Suprapubic skin (tissue), 4 donors: ENCODE measurements around the gene TASP1. TPM values are rescaled to one million over a fixed set of nuclear protein-coding genes. Genes with fewer than 3 reads are reported as not detected.

Experiments
- DNase-seq, 2 donors: peaks; one replicate each; pipeline ENCODE4 v3.0.0-alpha.2; 2019; ENCODE audit warnings: low spot score in 2 of 2
- H3K27ac ChIP-seq: fragments of 200-600 bp; sonication (generic); one replicate; pipeline ENCODE4 v1.5.1; 2019
- H3K27me3 ChIP-seq: fragments of 200-600 bp; sonication (generic); one replicate; pipeline ENCODE4 v1.5.1; 2019
- H3K36me3 ChIP-seq: fragments of 200-600 bp; sonication (generic); one replicate; pipeline ENCODE4 v1.5.1; 2019
- H3K4me1 ChIP-seq: fragments of 200-600 bp; sonication (generic); one replicate; pipeline ENCODE4 v1.5.1; 2019
- H3K4me3 ChIP-seq: fragments of 200-600 bp; sonication (generic); one replicate; pipeline ENCODE4 v1.5.1; 2019; ENCODE audit warnings: mild to moderate bottlenecking
- H3K9me3 ChIP-seq: fragments of 200-600 bp; sonication (generic); one replicate; pipeline ENCODE4 v1.5.1; 2019
- CTCF ChIP-seq, 2 donors: fragments of 200-600 bp in 1 of 2; fragments of 450-650 bp in 1 of 2; sonication (generic) in 1 of 2; IDR thresholded peaks; one replicate each; pipeline ENCODE4 v1.5.1; 2016 to 2019; ENCODE audit warnings: antibody characterized with exemption in 2 of 2, mild to moderate bottlenecking in 1 of 2, moderate library complexity in 1 of 2
- EP300 ChIP-seq: sonication (generic); formaldehyde crosslinking; IDR thresholded peaks from one replicate; pipeline ENCODE4 v1.6.1; 2017; ENCODE audit warnings: antibody characterized with exemption
- POLR2A ChIP-seq, 2 donors: fragments of 450-650 bp; IDR thresholded peaks; one replicate each; pipeline ENCODE4 v1.6.1; 2017; ENCODE audit warnings: antibody characterized with exemption in 2 of 2, mild to moderate bottlenecking in 2 of 2, moderate library complexity in 2 of 2
- POLR2AphosphoS5 ChIP-seq, 3 donors: sonication (generic); formaldehyde crosslinking; IDR thresholded peaks; one replicate each; pipeline ENCODE4 v1.6.1; 2017; ENCODE audit warnings: antibody characterized with exemption in 3 of 3
- WGBS: methylation state at CpG from one replicate; pipeline ENCODE4 v1.1.5; 2018; 5-methylcytosine and 5-hydroxymethylcytosine counted together
- total RNA-seq, 4 donors: library from RNA; depleted of rRNA; stranded (reverse); fragments of >200 nt; gene quantifications; one replicate each; pipeline ENCODE4 v1.1.0, GENCODE V29; 2016

TASP1 gene
- total RNA-seq, 4 donors from 2014 or later = 8.2 to 25.6 (median 9.9) TPM

- no peak overlapping the region for H3K4me3 ChIP-seq
- H3K36me3 ChIP-seq = no peaks in the 10 kb centered on the region
- no peaks in the 10 kb centered on the region for H3K27me3 ChIP-seq
- TF ChIP-seq EP300 = no peak
- no peak for TF ChIP-seq POLR2A (IDR thresholded peaks at IDR 0.05)
- TF ChIP-seq CTCF (IDR thresholded peaks at IDR 0.05) = no peak
- TF ChIP-seq POLR2AphosphoS5 (IDR thresholded peaks at IDR 0.05) = no peak
- no peak for DNase-seq
- H3K27ac ChIP-seq = peak overlapping the region; percentile 77
- H3K4me1 ChIP-seq = peaks cover 16% of the 10 kb centered on the region
- H3K9me3 ChIP-seq = no peaks in the 10 kb centered on the region
Measured at GRCh38 chr20:13356591-13356990, 282.1 kb downstream of the TASP1 start.

- H3K36me3 ChIP-seq = no peaks in the 10 kb centered on the region
- peaks cover 16% of the 10 kb centered on the region for H3K4me1 ChIP-seq
- no peak for TF ChIP-seq POLR2A (IDR thresholded peaks at IDR 0.05)
- peak overlapping the region; percentile 77 for H3K27ac ChIP-seq
- H3K9me3 ChIP-seq = no peaks in the 10 kb centered on the region
- no peak overlapping the region for H3K4me3 ChIP-seq
- no peak for DNase-seq
- H3K27me3 ChIP-seq = no peaks in the 10 kb centered on the region
Measured at GRCh38 chr20:13355941-13356486, 282.7 kb downstream of the TASP1 start.

- DNase-seq = no peak
- Histone ChIP-seq H3K27ac (peak overlapping the region; percentile 77), H3K36me3 (no peaks in the 10 kb centered on the region), H3K4me1 (peaks cover 16% of the 10 kb centered on the region), H3K4me3 (no peak overlapping the region), H3K27me3 (no peaks in the 10 kb centered on the region), H3K9me3 (no peaks in the 10 kb centered on the region)
- 17% methylated on average over 3 of the region's 3 CpGs for WGBS
- TF ChIP-seq POLR2AphosphoS5 (IDR thresholded peaks at IDR 0.05) (peak in 2 of 3 donors; percentile 67 to 73), EP300 (no peak)
Measured at GRCh38 chr20:13355411-13355810, 283.3 kb downstream of the TASP1 start.

GRCh38 chr20:13353261-13353945, 285.3 kb downstream of the TASP1 start:
- WGBS = 95% methylated on average over 2 of the region's 2 CpGs
- H3K4me1 ChIP-seq = peaks cover 16% of the 10 kb centered on the region
- TF ChIP-seq POLR2A (IDR thresholded peaks at IDR 0.05) (no peak), EP300 (no peak)
- H3K4me3 ChIP-seq = no peak overlapping the region
- H3K9me3 ChIP-seq = no peaks in the 10 kb centered on the region
- no peak for DNase-seq
- H3K27me3 ChIP-seq = no peaks in the 10 kb centered on the region
- no peaks in the 10 kb centered on the region for H3K36me3 ChIP-seq
- H3K27ac ChIP-seq = no peak overlapping the region

GRCh38 chr20:13349235-13349604, 289.5 kb downstream of the TASP1 start:
- Histone ChIP-seq H3K27ac (no peak overlapping the region), H3K27me3 (no peaks in the 10 kb centered on the region), H3K36me3 (no peaks in the 10 kb centered on the region), H3K9me3 (no peaks in the 10 kb centered on the region), H3K4me3 (no peak overlapping the region), H3K4me1 (no peaks in the 10 kb centered on the region)
- WGBS = 89% methylated on average over 4 of the region's 4 CpGs
- TF ChIP-seq POLR2A (IDR thresholded peaks at IDR 0.05) (no peak), EP300 (no peak), POLR2AphosphoS5 (IDR thresholded peaks at IDR 0.05) (no peak), CTCF (IDR thresholded peaks at IDR 0.05) (no peak)
- no peak for DNase-seq

GRCh38 chr20:13348311-13349234, 290.2 kb downstream of the TASP1 start:
- no peaks in the 10 kb centered on the region for H3K36me3 ChIP-seq
- H3K27ac ChIP-seq = no peak overlapping the region
- H3K27me3 ChIP-seq = no peaks in the 10 kb centered on the region
- 42% methylated on average over 9 of the region's 9 CpGs for WGBS
- H3K4me3 ChIP-seq = no peak overlapping the region
- H3K9me3 ChIP-seq = no peaks in the 10 kb centered on the region
- TF ChIP-seq CTCF (IDR thresholded peaks at IDR 0.05) (no peak), POLR2A (IDR thresholded peaks at IDR 0.05) (no peak), POLR2AphosphoS5 (IDR thresholded peaks at IDR 0.05) (no peak), EP300 (no peak)
- DNase-seq = no peak
- H3K4me1 ChIP-seq = no peaks in the 10 kb centered on the region
